ENCODE data around the gene CFAP100.

Gene CFAP100

GRCh38 chr3:126355777-126356372 lies 38.8 kb upstream of the CFAP100 start:
- Histone ChIP-seq H3K79me2 (ENCODE audit: low read length) (no peaks in the 10 kb centered on the region), H3K4me3 (ENCODE audit: low read length) (no peak overlapping the region), H3K4me1 (ENCODE audit: low read length) (no peaks in the 10 kb centered on the region), H3K27ac (ENCODE audit: low read length) (no peak overlapping the region), H3K9me3 (ENCODE audit: insufficient read depth, low read length) (no peaks in the 10 kb centered on the region), H3K9ac (ENCODE audit: low read length) (no peak overlapping the region), H3K27me3 (ENCODE audit: low read depth, low read length) (0 out of 2 replicates have a peak, but pooled peaks cover 7% of the 10 kb centered on the region), H3K4me2 (ENCODE audit: low read length) (no peak overlapping the region), H2AFZ (ENCODE audit: low read depth, low read length) (no peak overlapping the region), H4K20me1 (ENCODE audit: insufficient read depth, low read length) (no peaks in the 10 kb centered on the region), H3K36me3 (replicated peaks; ENCODE audit: low read depth, low read length) (no peaks in the 10 kb centered on the region)
- TF ChIP-seq CTCF (IDR thresholded peaks at IDR 0.05; ENCODE audit: low read depth, low read length) (no peak), EZH2phosphoT487 (IDR thresholded peaks at IDR 0.05; ENCODE audit: low read depth) (no peak)

- H3K4me1 ChIP-seq (ENCODE audit: low read length), result no peaks in the 10 kb centered on the region
- no peaks in the 10 kb centered on the region for H3K36me3 ChIP-seq (replicated peaks; ENCODE audit: low read depth, low read length)
- H2AFZ ChIP-seq (ENCODE audit: low read depth, low read length), result no peak overlapping the region
- H3K9me3 ChIP-seq (ENCODE audit: insufficient read depth, low read length), result no peaks in the 10 kb centered on the region
- no peaks in the 10 kb centered on the region for H3K79me2 ChIP-seq (ENCODE audit: low read length)
- H4K20me1 ChIP-seq (ENCODE audit: insufficient read depth, low read length), result no peaks in the 10 kb centered on the region
- H3K27me3 ChIP-seq (ENCODE audit: low read depth, low read length), result 0 out of 2 replicates have a peak, but pooled peaks cover 7% of the 10 kb centered on the region
- TF ChIP-seq CTCF (IDR thresholded peaks at IDR 0.05; ENCODE audit: low read depth, low read length), result no peak
- TF ChIP-seq EZH2phosphoT487 (IDR thresholded peaks at IDR 0.05; ENCODE audit: low read depth), result no peak
- H3K27ac ChIP-seq (ENCODE audit: low read length), result no peak overlapping the region
- no peak overlapping the region for H3K9ac ChIP-seq (ENCODE audit: low read length)
- H3K4me3 ChIP-seq (ENCODE audit: low read length), result no peak overlapping the region
- no peak overlapping the region for H3K4me2 ChIP-seq (ENCODE audit: low read length)
Observed at GRCh38 chr3:126356373-126357264, 38.1 kb upstream of the CFAP100 start.

GRCh38 chr3:126357295-126358037 lies 37.2 kb upstream of the CFAP100 start, which contains the start of gene KLF15:
Gene KLF15 (minus strand): TSS chr3:126357408. CDS start chr3:126352922, 4,486 bp downstream.
- H3K79me2 ChIP-seq (ENCODE audit: low read length), result no peaks in the 10 kb centered on the region
- no peak within 1 kb of the TSS for H3K4me2 ChIP-seq (ENCODE audit: low read length)
- no peaks in the 10 kb centered on the region for H4K20me1 ChIP-seq (ENCODE audit: insufficient read depth, low read length)
- H2AFZ ChIP-seq (ENCODE audit: low read depth, low read length), result no peak within 1 kb of the TSS
- no peak for TF ChIP-seq CTCF (IDR thresholded peaks at IDR 0.05; ENCODE audit: low read depth, low read length)
- no peak for TF ChIP-seq EZH2phosphoT487 (IDR thresholded peaks at IDR 0.05; ENCODE audit: low read depth)
- H3K27ac ChIP-seq (ENCODE audit: low read length), result no peak within 1 kb of the TSS
- no peak within 1 kb of the TSS for H3K9ac ChIP-seq (ENCODE audit: low read length)
- no peaks in the 10 kb centered on the region for H3K4me1 ChIP-seq (ENCODE audit: low read length)
- no peaks in the 10 kb centered on the region for H3K9me3 ChIP-seq (ENCODE audit: insufficient read depth, low read length)
- H3K36me3 ChIP-seq (replicated peaks; ENCODE audit: low read depth, low read length), result no peaks in the 10 kb centered on the region
- H3K27me3 ChIP-seq (ENCODE audit: low read depth, low read length), result 0 out of 2 replicates have a peak, but pooled peaks cover 7% of the 10 kb centered on the region
- H3K4me3 ChIP-seq (ENCODE audit: low read length), result no peak within 1 kb of the TSS
